NCI-H510A treated with DMSO at 0.1 percent for 48 hours (cell line): ENCODE measurements around the gene SCN3B.
A peak's percentile ranks its signal among the peaks of the same experiment; 100 is the strongest.

Experiments
- DNase-seq: peaks from one replicate; lab custom pipeline; 2025; lab: John Stamatoyannopoulos, UW

SCN3B gene

GRCh38 chr11:123653827-123654565, 428 bp downstream of the SCN3B start:
- peak; percentile 5 for DNase-seq

- DNase-seq = no peak
These were observed 969 bp downstream of the SCN3B start for GRCh38 chr11:123653483-123653826.

DNA sequence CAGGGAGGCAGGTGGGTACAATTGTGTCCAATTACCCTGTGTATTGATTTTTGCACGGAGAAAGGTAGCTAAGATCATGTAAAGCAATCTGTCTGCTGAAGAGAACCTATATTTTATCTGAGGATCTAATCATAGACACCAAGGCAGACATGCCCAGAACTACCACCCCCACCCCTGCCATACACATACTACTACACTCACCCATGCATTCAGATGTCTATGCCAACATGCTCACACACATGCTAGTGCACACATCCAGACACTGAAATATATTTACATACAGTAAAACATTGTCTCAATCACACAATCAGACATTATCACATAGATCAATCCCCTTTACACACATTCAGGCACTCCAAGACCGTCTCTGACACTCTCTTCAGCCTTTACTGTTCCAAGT, 1.8 kb downstream of the SCN3B start:
- DNase-seq = no peak

GRCh38 chr11:123650901-123651300, 3.5 kb downstream of the SCN3B start:
- no peak for DNase-seq

GRCh38 chr11:123645286-123645975, 9.0 kb downstream of the SCN3B start:
- DNase-seq = no peak

GRCh38 chr11:123642435-123642834, 12.0 kb downstream of the SCN3B start:
- no peak for DNase-seq

GRCh38 chr11:123641495-123641840, 13.0 kb downstream of the SCN3B start:
- DNase-seq = no peak

GRCh38 chr11:123640677-123641494, 13.5 kb downstream of the SCN3B start:
- DNase-seq = no peak

GRCh38 chr11:123640029-123640428, 14.4 kb downstream of the SCN3B start:
- DNase-seq = no peak

DNA sequence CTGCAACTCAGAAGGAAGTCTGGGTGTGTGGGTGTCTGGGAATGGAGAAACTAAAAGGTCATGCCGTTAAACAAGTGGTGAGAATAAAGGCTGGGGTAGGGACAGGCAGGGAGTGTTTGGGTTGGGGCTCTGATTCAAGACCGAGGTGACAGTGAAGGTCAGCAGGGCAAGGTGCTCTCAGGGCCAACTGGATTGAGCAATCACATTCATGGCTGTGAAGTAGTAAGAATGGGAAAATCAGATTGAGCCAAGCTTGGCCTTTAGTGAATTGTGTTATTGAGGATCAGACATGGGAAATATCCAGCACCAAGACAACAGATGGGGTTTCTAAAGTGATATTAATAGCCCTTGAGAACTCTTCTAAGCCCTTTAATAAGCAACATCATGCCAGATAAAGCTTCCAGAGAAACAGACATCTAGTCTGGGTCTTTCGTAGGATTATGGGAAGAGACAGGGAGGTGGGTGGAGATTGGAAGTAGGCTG, 24.3 kb downstream of the SCN3B start:
- no peak for DNase-seq

DNA sequence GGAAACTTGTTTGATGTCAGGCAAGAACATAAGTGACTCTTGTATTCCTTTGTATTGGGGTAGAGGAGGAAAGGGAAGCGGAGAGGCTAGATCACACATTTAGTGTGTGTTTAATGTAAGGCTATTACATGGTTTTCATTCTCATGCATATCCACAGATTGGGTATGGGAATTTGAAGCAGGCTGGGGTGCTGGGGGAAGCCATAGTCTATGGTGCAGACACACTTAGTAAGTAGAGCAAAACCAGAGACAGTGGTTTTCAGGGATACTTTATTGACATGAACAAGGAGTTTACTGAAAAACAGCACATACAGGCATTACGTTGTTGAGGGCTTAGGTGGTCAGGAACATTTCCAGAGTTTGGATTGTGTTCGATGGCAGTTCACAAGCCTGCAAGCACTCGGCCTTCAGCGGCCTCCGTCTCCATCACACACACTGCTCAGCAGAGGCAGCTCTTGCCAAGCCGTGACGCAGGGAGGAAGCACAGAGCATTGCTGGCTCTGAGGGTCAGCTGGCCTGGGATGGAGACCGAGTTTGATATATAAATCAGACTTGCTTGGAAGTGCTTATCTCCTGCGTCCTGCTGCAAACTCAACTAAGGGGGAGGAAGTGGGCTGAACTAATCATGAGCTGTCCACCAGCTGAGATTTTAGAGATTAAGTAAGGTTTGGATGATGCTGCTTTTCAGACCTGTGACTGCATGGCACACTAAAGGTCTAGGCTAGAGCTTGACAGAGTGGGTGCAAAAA, 25.3 kb downstream of the SCN3B start:
- no peak for DNase-seq

DNA sequence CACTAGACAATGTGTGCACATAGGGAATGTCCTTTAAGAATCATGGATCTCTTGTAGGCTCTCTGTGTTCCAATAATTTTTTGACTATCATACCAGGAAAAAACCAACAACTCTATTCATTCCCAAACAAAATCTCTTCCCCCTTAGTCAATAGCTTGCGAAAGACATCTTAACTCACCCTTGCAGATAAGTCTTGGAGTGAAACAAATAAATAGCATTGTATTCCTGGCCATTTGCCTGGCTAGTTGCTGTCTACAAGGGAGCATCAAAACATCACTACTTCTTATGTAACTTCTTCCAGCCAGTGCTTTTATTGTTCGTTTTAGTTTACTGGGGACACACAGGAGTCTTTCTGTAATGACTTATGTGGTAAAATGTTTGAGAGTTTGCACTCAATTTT, 29.4 kb downstream of the SCN3B start:
- DNase-seq = no peak

DNA sequence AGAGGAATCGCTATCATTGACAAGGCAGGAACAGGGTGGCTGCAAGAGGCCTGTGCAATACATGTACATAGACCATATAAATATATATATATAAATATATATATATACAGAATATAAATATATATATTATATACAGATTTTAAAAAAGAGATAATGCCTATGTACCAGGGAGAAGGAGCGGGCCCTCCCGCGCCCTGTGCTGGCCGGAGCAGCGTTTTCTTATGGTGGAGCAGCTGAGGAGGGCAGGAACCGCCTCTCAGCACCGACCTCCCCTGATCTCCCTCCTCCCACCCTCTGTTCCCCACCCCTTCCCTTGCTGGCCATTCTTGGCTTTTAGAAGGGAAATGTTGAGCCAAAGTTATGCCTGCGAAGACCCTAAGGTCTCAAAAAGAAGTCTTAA, 31.8 kb downstream of the SCN3B start:
- DNase-seq = no peak

DNA sequence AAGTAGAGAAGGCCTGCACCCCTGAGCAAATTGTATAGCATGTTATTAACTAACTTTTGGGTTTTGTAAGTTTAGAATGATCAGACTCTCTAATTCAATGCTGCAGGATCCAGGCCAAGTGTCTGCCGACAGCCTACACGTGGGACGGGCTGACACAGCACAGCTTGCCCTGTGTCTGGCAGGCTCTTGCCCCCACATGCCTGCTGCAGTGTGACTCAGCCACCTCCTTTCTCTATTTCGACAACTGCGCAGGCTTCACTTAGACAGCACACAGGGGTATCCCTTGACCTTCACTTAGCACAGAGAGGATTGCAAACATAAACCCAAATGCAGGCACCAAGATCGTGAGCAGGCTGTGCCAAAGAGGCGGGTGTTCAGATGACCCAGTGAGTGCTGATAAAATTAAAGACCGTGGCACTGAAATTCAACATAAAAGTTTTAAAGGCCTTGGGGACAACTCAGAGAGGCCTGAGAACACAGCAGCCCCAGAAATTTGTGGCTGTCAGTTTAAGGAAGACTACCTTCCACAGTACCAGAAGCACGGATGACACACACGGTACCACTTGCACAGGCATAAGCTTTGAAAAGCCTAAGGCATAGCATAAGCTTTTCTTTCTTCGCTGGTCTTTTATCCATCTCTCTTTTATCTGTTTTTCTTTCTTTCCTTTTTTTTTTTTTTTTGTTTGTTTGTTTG, 37.8 kb downstream of the SCN3B start:
- no peak for DNase-seq

- no peak for DNase-seq
These were observed 42.7 kb downstream of the SCN3B start for GRCh38 chr11:123611698-123612097.

- DNase-seq = no peak
These were observed 45.5 kb downstream of the SCN3B start for GRCh38 chr11:123608945-123609344.

- no peak for DNase-seq
These were observed 46.1 kb downstream of the SCN3B start for GRCh38 chr11:123608371-123608770.

DNA sequence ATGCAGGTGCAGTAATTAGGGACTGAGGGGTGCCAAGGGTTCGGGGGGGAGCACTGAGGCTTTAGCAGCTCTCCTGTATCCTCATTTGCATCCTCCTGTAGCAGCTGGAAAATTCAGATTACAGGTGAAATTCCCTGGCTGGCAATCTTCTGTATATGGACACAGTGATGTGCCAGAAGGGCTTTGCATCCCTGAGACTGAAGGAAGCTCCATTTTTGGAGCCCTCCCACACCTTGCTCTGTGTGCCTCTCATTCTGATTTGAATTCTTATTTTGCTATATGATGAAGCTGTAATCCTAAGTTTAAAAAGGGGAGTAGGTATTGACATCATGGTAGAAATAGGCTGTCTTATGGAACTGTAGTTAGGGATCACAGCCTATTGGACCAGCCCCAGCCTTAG, 46.6 kb downstream of the SCN3B start:
- no peak for DNase-seq

DNA sequence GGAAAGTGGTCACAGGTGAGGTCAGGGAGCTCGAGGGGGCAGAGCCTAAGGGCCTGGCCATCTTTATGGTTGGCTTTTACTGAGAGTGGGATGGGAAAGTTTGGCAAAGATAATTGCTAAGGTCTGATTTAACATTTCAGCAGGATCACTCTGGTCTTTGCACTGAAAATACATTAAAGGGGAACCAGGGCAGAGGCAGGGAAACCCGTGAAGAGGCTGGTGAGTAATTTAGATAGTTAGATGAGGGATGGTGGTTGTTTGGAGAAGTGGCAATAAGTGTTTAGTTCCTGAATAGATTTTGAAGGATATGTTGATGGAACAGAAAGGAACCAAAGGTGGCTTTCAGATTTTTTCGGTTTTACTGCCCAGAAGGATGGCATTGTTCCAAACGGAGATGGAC, 50.8 kb downstream of the SCN3B start:
- no peak for DNase-seq

GRCh38 chr11:123601743-123602142, 52.7 kb downstream of the SCN3B start:
- no peak for DNase-seq

GRCh38 chr11:123601136-123601535, 53.3 kb downstream of the SCN3B start:
- DNase-seq = no peak

DNA sequence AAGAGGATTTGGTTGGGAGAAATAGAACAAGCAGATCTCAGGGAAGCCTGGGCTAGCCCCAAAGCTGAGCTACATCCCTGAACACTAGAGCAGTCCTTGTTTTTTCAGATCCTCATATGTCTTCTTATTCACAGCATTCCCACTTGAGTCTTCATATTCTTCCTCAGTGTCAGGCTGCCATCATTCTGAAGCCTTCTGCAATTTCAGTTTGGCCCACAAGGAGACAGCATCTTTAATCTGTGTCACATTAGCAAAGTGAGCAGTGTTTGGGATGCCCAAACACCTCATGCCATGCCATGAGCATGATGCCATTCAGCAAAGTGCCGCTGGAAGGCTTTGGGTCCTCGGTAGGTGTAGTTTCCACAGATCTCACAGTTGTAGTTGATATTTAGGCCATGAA, 56.6 kb downstream of the SCN3B start:
- no peak for DNase-seq
